Skeletal muscle satellite cell (primary cell): Measurements from ENCODE around the gene MIDN.

Source experiments
- H3K27me3 ChIP-seq: 2 replicates; pipeline ENCODE4 v1.7.0; 2013; ENCODE audit warnings: low read length; ENCODE audit not compliant: control insufficient read depth, insufficient read depth
- H3K36me3 ChIP-seq: 2 replicates; pipeline ENCODE4 v1.7.0; 2013; ENCODE audit warnings: mild to moderate bottlenecking, control low read depth, low read length; ENCODE audit not compliant: insufficient read depth
- H3K4me1 ChIP-seq: 2 replicates; pipeline ENCODE4 v1.7.0; 2013; ENCODE audit warnings: low read length; ENCODE audit not compliant: control insufficient read depth, insufficient read depth
- H3K4me2 ChIP-seq: 2 replicates; pipeline ENCODE4 v1.7.0; 2013; ENCODE audit warnings: mild to moderate bottlenecking, low read length
- H3K4me3 ChIP-seq: 2 replicates; pipeline ENCODE4 v1.7.0; 2013; ENCODE audit warnings: low read length
- H3K9ac ChIP-seq: 2 replicates; pipeline ENCODE4 v1.7.0; 2013; ENCODE audit warnings: mild to moderate bottlenecking, low read depth, low read length, moderate library complexity
- H3K9me3 ChIP-seq: replicated peaks from 2 replicates; pipeline ENCODE4 v1.7.0; 2013; ENCODE audit warnings: mild to moderate bottlenecking, control low read depth, low read length

The MIDN gene

DNA sequence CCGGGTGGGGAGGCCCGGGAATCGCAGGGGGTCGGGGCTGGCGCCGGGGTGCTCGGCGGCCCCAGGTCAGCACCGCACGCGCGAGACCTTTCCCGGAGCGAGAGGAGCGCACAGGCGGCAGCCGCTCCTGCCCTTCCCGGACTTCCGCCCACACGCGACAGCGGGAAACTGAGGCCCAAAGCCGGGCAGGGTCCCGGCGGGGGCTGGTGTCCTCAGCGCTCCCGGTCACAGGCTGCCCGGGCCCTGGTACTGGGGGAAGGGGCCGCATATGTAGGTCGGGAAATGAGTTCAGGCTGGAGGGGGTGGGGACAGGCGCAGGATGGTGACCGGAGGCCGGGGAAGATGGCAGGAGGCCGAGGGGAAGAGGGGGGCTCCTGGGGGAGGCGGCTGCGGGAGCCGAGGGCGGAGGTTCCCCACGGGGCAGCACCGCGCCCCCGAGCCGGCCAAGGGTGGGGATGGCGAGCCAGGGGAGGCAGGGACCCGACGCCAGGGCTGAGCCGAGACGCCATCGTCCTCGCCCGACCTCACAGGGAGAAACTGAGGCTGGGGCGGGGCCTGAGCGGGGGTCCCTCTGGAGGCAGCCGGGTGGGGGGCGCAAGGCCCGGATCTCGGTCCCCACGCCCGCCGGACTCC is 11.2 kb upstream of the MIDN start:
- Histone ChIP-seq H3K4me2 (peak overlapping the region; percentile 93), H3K27me3 (no peaks in the 10 kb centered on the region), H3K9me3 (no peaks in the 10 kb centered on the region), H3K4me3 (peak overlapping the region; percentile 87), H3K4me1 (peaks cover 38% of the 10 kb centered on the region), H3K9ac (peak overlapping the region; percentile 78), H3K36me3 (peaks cover 27% of the 10 kb centered on the region)

DNA sequence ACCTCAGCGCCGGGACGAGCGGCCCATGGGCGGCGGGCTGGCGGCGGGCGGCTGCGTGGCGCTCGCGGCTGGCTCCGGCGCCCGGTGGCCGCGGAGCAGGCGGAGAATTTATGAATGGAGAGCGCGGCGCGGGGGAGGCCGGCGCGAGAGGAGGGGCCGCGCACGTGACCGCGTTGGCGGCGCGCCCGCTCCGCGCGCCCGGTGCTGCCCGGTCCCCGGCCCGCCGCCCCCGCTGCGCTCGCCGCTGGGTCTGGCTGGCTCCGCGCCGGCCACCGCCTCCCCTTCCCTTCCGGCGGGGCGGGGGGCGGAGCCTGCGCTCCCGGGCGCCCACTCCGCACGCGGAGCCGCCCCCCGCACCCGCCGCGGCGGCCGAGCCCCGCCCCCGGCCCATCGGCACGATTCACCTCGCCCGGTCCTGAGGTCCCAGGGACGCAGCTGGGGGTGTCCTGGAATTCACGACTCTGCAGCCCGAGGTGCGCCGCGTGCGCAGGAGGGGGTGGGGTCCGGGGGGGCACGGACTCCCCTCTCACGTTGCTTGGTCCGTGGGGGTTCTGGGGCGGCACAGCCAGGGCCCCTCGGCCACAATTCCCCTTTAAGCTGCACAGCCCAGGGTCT is 10.5 kb upstream of the MIDN start, which contains the start of gene CBARP:
Gene CBARP (minus strand): TSS at position 252 of the 615 bp plus-strand sequence. CDS start 1,905 bp downstream, outside the sequence.
- H3K4me1 ChIP-seq = peaks cover 37% of the 10 kb centered on the region
- peak within 1 kb of the TSS; percentile 87 for H3K4me3 ChIP-seq
- H3K4me2 ChIP-seq = peak within 1 kb of the TSS; percentile 93
- H3K27me3 ChIP-seq = no peaks in the 10 kb centered on the region
- H3K9me3 ChIP-seq = no peaks in the 10 kb centered on the region
- peak within 1 kb of the TSS; percentile 78 for H3K9ac ChIP-seq
- peaks cover 22% of the 10 kb centered on the region for H3K36me3 ChIP-seq

DNA sequence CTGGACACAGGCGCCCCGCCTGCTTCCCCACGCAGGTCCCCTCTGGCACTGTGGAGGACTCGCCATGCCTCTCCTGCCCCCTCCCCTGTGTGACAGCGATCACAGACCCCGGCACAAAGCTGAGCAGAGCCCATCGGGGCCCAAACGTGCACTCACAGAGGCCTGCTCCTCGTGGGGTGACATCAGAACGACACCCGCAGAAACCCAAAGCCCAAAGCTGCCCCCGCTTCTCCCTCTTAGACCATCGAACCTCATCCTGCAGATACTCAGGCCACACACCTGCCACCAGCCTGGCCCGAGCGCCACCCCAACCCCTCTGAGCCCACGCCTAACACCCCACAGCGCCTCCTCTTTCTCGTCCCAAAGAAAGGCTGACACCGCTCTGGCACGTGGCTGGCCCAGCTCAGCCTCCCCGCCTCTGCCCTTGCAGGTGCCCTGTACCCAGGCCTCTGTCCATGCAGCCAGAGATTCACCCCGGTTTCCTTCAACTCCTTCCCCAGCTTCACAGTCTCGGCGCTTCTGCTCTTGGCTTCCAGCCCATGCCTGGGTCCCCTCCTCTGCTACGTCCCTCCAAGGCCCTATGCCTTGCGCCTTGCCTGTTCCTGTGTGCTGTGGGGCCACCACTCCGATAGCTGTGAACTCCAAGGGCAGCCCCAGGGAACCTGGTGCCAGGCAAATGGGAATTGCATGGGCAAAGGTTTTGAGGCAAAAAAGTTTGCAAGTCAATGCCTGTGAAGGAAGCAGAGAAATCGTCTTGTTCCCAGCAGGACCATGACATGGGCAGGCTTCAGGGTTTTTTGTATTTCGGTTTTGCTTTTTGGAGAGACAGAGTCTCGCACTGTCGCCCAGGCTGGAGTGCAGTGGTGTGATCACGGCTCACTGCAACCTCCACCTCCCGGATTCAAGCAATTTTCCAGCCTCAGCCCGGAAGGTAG is 9.7 kb upstream of the MIDN start:
- peak overlapping the region; percentile 16 for H3K9ac ChIP-seq
- H3K4me3 ChIP-seq = peak overlapping the region; percentile 87
- H3K27me3 ChIP-seq = no peaks in the 10 kb centered on the region
- H3K36me3 ChIP-seq = peaks cover 18% of the 10 kb centered on the region
- peak overlapping the region; percentile 93 for H3K4me2 ChIP-seq
- H3K4me1 ChIP-seq = peaks cover 39% of the 10 kb centered on the region
- H3K9me3 ChIP-seq = no peaks in the 10 kb centered on the region

DNA sequence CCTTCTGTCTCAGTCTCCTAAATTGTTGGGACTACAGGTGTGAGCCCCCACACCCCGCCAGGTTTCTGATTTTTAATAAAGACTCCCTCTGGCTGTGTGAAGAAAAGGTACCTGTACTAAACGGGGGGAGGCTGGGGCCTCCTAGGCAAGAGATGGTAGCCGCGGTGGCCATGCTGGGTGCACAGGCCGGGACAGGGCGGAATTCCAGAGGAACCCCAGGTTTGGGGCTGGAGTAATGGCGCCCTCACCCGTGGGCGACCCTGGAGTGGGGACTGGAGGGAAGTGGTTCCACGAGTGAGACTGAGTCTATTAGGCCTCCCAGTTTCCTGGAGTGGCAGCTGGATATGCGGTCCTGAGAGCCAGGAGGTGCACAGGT is 9.0 kb upstream of the MIDN start:
- Histone ChIP-seq H3K4me2 (peak overlapping the region; percentile 96), H3K4me1 (peaks cover 47% of the 10 kb centered on the region), H3K9me3 (no peaks in the 10 kb centered on the region), H3K36me3 (peaks cover 16% of the 10 kb centered on the region), H3K27me3 (no peaks in the 10 kb centered on the region), H3K4me3 (no peak overlapping the region), H3K9ac (peak overlapping the region; percentile 64)

DNA sequence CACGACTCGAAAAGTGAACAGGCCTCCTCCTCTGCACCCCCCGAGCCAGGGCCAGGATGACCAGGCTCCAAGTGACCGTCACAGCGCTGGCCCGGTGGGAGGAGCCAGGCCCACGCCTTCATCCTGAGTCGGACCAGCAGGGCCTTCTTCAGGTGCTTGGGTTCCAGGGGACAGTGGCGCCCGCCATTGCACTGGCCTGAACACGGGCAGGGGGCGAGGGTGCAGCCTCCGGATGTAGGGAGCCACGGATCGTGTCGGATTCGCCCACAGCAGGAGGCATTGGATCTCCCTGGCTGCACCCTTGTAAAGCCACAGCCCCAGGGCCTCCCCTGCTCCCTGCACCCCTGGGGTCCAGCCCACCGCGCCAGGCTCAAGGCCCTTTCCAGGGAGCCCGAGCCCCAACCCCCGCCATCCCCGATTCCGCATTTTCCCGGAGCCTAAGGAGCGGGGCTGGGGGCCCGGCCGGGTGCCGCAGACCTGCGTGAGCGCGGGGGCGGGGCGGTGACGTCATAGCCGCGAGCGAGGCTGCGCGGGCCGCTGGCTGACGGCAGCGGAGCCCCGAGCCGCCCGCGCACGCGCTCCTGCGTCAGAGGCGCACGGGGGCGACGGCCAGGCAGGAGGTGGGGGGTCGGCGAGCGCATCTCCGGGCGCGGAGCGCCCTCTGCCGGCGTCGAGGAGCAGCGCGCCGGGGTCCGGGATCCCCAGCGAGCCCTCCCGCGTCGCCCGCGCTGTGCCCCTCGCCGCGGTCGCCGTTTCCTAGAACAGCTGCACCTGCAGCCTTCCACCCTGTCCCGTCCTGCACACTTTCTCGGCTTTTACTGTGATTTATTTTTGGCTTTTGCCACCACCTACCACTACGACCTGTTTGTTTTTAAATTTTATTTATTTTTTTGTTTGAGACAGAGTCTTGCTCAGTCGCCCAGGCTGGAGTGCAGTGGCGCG is 8.3 kb upstream of the MIDN start:
- Histone ChIP-seq H3K27me3 (no peaks in the 10 kb centered on the region), H3K4me1 (peaks cover 54% of the 10 kb centered on the region), H3K36me3 (peaks cover 15% of the 10 kb centered on the region), H3K4me2 (peak overlapping the region; percentile 96), H3K9ac (peak overlapping the region; percentile 64), H3K4me3 (peak overlapping the region; percentile 72), H3K9me3 (no peaks in the 10 kb centered on the region)

DNA sequence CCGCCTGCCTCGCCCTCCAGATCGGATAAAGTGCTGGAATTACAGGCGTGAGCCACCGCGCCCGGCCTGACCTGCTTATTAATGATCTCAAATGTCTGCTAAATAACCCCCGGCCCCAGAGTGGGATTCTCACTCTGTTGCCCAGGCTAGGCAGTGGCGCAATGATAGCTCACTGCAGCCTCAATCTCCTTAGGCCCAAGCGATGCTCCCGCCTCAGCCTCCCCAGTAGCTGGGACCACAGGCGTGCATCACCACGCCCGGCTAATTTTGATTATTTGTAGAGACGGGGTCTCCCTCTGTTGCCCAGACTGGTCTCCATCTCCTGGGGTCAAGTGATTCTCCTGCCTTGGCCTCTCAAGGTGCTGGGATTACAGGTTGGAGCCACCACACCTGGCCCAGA is 7.5 kb upstream of the MIDN start:
- Histone ChIP-seq H3K4me3 (peak overlapping the region; percentile 94), H3K4me1 (peaks cover 57% of the 10 kb centered on the region), H3K9ac (peak overlapping the region; percentile 91), H3K36me3 (peaks cover 9% of the 10 kb centered on the region), H3K9me3 (no peaks in the 10 kb centered on the region), H3K27me3 (no peaks in the 10 kb centered on the region), H3K4me2 (peak overlapping the region; percentile 97)

DNA sequence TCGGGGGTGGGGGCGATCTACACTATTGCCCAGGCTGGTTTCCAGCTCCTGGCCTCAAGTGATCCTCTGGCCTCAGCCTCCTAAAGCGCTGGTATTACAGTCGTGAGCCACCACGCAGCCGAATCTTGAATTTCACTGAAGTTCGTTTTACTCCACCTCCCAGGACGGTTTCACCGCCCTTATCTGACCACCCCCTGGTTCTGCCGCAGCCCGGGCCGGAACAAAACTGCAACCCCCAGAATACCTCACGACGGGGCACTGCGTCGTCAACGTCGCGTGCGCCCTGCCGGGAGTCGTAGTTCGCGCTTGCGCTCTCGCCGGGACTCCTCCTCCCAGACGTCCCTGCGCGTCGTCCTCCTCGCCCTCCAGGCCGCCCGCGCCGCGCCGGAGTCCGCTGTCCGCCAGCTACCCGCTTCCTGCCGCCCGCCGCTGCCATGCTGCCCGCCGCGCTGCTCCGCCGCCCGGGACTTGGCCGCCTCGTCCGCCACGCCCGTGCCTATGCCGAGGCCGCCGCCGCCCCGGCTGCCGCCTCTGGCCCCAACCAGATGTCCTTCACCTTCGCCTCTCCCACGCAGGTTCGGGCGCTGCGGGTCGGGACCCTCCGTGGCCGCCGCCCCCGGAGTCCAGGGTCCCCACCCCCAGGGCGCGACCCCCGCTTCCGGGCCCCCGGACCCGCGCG is 6.8 kb upstream of the MIDN start, which contains the start of gene ATP5F1D:
Gene ATP5F1D (plus strand): TSS at position 335 of the 679 bp plus-strand sequence. CDS start 100 bp downstream, at position 435.
- H3K9ac ChIP-seq = peak within 1 kb of the TSS; percentile 91
- peaks cover 9% of the 10 kb centered on the region for H3K36me3 ChIP-seq
- peaks cover 57% of the 10 kb centered on the region for H3K4me1 ChIP-seq
- H3K4me3 ChIP-seq = peak within 1 kb of the TSS; percentile 94
- no peaks in the 10 kb centered on the region for H3K9me3 ChIP-seq
- peak within 1 kb of the TSS; percentile 97 for H3K4me2 ChIP-seq
- H3K27me3 ChIP-seq = no peaks in the 10 kb centered on the region

DNA sequence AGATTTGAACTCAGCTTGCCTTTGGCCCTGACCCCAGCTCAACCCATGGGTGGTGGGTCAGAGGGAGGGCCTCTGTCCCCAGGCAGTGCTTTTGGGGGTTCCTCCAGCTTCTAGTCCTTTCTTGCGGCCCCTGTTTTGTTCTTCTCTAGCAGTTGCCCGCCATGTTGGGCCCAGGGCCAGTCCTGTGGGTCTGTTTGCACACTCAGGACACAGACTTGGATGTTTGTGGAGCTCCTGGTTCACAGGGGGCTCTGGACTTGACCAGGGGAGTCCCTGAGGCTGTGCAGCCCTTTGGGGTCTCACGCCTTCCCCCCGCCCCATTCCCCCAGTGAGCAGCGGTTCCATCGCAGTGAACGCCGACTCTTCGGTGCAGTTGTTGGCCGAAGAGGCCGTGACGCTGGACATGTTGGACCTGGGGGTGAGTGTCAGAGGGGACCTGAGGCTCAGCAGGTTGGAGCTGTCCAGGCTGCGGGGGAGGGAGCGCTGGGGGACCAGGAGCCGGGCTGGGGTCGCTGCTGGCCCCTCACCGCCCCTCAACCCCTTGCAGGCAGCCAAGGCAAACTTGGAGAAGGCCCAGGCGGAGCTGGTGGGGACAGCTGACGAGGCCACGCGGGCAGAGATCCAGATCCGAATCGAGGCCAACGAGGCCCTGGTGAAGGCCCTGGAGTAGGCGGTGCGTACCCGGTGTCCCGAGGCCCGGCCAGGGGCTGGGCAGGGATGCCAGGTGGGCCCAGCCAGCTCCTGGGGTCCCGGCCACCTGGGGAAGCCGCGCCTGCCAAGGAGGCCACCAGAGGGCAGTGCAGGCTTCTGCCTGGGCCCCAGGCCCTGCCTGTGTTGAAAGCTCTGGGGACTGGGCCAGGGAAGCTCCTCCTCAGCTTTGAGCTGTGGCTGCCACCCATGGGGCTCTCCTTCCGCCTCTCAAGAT is 4.4 kb upstream of the MIDN start:
- Histone ChIP-seq H3K4me1 (peaks cover 68% of the 10 kb centered on the region), H3K4me2 (peak overlapping the region; percentile 97), H3K4me3 (peak overlapping the region; percentile 60), H3K27me3 (no peaks in the 10 kb centered on the region), H3K9ac (peak overlapping the region; percentile 65), H3K9me3 (no peaks in the 10 kb centered on the region), H3K36me3 (peaks cover 9% of the 10 kb centered on the region)

DNA sequence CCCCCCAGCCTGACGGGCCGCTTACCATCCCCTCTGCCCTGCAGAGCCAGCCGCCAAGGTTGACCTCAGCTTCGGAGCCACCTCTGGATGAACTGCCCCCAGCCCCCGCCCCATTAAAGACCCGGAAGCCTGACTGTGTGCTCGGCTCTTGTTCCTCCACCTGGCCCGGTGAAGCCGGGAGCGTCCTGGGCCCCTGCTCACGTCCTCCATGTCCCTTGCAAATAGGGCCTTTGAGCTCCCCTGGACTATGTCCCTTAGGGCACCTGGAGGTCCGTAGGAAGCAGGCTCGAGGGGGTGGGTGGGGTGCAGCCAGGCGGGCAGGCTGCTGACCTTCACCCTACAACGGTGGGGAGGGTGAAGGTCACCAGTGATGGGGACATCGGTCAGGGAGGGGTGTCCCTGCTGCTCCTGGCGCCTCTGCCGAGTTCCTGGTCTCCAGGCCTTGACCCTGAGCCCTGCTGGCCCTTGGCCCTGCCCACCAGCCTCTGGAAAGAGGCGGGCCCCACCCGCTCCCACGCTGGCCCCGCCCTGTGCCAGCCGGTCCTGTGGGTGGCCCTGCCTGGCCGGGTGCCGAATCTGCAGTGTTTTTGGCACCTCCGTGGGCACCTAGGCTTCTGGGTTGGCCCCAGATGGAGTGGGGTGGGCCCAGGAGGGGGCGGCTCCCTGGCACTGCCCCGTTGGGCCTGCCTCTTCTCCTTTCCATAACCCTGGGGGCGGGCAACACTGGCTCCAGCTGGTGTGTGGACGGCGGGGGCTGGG is 3.5 kb upstream of the MIDN start:
- peaks cover 65% of the 10 kb centered on the region for H3K4me1 ChIP-seq
- peaks cover 11% of the 10 kb centered on the region for H3K36me3 ChIP-seq
- H3K4me3 ChIP-seq = peak overlapping the region; percentile 60
- peak overlapping the region; percentile 97 for H3K4me2 ChIP-seq
- no peaks in the 10 kb centered on the region for H3K27me3 ChIP-seq
- H3K9me3 ChIP-seq = no peaks in the 10 kb centered on the region
- H3K9ac ChIP-seq = peak overlapping the region; percentile 65
